ENCODE data around the gene AEN.

The AEN gene, protein sequence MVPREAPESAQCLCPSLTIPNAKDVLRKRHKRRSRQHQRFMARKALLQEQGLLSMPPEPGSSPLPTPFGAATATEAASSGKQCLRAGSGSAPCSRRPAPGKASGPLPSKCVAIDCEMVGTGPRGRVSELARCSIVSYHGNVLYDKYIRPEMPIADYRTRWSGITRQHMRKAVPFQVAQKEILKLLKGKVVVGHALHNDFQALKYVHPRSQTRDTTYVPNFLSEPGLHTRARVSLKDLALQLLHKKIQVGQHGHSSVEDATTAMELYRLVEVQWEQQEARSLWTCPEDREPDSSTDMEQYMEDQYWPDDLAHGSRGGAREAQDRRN

DNA sequence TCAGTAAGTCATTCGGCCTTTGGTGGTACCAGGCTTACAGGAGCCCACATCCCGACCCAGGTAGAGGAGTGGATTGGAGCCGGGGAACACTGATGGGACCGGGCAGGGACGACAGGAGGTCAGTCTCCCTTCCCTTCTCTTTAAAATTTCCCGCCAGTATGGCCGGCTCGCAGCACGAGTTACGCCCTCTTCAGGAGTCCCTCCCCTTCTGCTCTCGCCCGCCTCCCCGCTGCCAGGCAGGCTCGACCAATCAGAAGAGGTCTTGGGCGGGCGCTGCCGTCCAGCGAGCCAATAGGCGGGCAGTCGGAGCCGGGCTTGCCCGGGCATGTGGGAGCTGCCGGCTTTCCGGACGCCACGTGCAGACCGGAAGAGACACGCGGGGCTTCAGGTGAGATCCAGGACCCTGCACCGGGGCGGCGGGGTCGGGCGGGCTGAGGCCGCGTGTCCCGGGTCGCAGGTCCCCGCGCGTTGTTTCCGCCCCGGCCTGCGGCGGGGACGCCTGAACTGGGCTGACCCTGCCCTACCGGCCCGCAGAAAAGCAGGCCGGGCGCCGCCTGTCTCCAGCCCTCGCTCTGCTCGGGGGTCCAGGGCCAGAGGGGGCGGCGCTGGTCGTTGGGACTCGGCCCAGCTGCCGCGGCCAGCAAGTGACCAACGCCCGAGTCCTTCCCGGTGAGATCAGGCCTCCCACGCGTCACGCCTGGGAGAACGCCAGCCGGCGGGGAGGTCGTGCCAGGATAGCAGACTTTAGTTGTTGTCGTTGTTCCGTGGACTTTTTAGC, at the start of gene AEN:
AEN (plus strand) TSS at position 346 of the 778 bp plus-strand sequence. CDS start 4,870 bp downstream, outside the sequence.
- DNase-seq (ENCODE audit: low spot score) = peak; percentile 98

DNA sequence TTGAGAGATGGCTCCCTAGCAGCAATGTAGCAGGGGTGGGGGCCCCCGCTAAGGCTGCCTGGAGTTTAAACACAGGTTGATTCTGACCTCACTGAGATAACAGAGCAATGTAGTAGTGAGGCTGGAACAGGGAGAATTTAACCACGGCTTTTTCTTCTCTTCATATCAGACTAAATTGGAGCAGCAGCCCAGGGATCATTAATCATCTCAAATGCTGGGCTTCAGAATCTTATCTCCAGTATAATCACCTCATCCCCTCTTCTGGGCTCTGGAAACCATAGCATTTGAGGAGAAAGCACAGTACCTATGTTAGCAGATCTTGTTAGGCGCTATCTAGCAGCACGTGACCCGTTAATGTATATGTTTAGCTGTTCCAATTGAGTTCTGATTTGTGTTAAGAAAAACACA, 49.3 kb upstream of the AEN start:
- DNase-seq (ENCODE audit: low spot score) = no peak

DNA sequence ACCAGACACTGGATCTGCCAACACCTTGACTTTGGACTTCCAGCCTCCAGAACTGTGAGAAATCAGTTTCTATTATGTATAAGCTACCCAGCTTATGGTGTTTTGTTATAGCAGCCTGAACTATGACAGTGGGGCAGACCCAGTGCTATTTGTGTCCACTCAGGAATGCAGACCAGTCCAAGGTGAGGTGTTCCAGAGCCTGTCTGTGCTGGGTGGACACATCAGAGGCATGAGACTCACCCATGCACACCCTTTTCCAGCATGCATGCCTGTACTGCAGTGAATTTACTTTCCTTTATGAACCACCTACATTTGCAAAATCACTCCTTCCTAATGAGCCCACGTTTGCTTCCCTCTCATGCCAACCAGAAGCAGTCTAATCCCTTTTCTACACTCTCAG, 47.1 kb upstream of the AEN start:
- DNase-seq (ENCODE audit: low spot score) = no peak

DNA sequence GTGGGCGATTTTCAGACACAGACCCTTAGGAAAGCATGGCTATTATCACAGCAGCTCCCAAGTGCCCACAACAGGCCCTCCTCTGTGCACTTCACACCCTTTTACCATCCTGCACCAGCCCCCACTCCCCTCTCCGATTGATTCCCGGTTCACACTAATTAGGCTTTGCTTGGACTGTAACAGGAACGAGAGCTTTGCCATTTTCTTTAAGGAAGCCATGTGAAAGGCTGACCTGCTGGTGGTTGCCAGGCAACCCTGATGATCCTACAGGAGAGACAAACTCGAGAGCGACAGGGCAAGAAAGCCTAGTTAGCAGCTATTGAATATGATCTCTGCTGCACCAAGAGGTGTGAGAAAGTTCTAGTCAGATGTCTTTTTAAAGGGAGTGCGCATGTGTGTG, 46.5 kb upstream of the AEN start:
- no peak for DNase-seq (ENCODE audit: low spot score)

DNA sequence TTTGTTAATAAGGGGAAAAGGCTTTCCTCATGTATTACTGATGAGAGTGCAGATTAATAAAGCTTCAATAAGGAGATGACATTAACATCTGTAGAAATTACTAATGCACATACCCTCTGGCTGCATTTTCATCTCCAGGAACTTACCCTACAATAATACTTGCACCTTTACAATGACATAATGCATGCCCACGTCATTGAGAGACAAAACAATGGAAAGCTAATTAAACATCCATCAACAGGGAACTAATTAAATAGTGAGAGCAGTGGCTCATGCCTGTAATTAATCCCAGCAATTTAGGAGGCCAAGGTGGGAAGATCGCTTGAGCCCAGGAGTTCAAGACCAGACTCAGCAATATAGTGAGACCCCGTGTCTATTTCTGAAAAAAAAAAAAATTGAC, 41.8 kb upstream of the AEN start:
- no peak for DNase-seq (ENCODE audit: low spot score)

DNA sequence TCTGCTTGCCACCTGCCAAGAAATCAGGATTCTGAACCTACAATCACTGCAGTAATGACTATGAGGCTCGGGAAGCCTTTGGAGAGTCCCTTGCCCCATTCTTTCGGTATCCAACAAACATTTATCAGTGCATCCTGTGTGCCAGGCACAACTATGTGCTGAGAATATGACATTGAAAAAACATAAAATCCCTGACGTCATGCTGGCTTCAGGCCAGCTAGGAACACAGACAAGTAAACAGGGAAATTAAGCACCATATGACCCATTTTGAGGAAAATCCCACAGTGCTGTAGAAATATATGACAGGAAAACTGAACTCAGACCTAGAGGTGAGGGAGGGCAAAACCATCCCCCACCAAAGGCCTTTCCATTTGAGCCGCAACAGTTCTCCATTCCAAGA, 40.6 kb upstream of the AEN start:
- no peak for DNase-seq (ENCODE audit: low spot score)

DNA sequence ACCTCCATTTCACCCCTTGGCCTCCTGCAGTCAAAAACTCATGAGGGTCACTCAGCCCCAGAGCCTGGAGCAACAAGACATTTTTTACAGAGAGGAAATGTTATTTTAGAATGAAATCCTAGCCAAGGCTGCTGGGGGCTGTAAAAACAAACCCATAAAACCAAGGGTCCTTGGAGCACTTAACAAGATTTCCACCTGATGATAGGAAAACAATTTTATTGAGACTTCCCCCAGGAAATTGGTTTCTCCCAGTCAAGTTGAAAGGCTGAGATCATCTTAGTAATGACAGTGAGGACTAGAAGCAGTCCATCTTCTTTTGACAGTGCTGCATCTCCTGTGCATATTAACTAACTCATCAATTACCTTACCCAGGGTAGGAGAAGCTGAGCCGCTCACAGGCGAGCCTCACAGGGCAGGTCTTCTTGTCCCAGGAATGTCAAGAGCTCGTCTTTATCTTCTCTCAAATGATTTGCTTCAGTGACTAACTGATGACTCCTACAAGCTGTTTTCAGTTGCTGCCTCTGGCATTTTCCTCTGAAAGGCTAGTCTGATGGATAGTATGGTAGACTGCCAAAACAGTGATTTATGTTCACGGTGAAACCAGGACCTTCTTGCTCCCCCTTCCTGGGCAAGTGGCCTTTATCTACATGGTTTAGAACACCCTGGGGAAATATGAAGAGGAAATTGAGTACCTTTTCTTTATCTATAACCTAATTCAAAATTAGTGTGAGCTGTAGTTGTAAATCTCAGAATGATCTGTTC, 34.6 kb upstream of the AEN start:
- DNase-seq (ENCODE audit: low spot score) = no peak

DNA sequence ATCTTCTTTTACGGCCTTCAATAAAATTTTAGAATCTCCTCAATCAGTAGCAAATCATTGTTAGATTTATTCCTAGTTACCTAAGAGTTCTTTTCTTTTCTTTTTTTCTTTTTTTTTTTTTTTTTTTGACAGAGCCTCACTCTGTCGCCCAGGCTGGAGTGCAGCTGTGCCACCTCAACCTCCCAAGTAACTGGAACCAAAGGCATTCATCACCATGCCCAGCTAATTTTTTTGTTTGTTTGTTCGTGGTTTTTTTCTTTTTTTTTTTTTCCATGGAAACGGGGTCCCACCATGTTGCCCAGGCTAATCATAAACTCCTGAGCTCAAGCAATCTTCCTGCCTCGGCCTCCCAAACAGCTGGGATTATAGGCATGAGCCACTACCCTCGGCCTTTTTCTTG, 30.4 kb upstream of the AEN start:
- DNase-seq (ENCODE audit: low spot score) = no peak

DNA sequence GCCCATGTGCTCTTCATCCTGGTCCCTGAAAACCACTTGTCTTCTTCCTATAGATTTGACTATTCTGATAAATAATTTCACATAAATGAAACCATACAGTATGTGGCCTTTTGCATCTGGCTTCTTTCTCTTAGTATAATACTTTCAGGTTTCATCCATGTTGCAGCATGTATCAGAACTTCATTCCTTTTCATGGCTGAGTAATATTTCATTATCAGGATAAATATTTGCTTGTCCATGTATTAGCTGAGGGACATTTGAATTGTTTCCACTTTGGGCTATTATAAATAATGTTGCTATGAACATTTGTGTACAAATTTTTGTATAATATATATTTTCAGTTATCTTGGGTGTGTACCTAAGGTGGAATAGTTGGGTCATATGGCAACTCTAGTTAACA, 29.8 kb upstream of the AEN start:
- no peak for DNase-seq (ENCODE audit: low spot score)

DNA sequence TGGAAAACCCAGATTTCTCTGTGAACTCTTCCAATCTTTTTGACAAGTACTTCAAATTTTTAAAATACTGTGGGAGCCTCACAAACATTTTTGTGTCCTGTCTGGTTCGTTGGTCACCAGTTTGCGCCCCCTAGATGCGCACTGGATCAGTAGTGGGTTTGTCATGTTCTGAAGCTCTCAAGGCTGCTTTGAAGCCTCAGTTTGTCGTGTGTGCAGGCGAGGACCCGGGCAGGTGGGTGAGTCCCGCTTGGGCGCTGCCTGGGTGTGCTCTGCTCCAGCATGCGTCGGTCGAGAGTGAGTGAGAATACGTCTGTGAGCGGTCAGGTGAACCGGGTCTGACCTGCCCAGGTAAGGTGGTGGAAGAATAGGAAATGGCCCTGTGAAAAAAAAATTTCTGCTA, 17.3 kb upstream of the AEN start:
- DNase-seq (ENCODE audit: low spot score) = no peak

DNA sequence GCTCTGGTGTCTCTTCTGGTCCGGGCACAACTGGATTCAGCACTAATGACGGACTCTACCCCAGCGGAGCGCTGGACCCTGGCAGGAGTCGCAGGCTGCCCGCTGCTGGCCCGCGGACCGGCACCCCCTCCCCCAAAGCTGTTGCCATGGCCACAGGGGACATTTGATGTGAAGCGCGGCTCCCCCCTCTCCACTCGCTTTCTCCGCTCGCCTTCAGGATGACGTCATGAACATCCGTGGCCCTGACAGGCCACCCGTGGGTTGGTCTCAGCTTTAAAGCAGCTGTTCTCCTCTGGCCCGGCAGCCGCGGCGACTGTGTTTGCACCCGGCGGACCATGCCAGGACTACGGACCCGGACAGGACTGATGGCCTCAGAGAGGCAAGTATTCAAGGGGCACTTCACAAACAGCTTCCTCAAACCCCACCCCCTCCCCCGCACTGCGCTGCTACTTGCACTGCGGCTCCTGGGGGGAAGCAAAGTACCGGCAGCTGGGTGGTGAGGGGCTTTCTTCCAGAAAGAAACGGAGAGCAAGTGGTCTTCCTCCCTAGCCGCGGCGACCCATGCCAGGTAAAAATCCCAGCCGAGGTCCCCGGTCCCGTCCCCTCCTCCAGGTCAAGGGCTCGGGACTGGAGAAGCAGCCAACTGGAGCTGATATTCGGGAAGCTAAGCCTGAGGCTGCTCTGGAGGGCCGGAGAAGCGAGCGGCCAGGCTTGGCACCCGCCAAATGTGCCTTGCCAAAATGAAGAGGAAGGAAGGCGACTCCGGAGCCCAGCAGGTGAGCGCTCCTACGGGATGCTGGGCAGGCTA, 16.6 kb upstream of the AEN start:
- DNase-seq (ENCODE audit: low spot score) = no peak

DNA sequence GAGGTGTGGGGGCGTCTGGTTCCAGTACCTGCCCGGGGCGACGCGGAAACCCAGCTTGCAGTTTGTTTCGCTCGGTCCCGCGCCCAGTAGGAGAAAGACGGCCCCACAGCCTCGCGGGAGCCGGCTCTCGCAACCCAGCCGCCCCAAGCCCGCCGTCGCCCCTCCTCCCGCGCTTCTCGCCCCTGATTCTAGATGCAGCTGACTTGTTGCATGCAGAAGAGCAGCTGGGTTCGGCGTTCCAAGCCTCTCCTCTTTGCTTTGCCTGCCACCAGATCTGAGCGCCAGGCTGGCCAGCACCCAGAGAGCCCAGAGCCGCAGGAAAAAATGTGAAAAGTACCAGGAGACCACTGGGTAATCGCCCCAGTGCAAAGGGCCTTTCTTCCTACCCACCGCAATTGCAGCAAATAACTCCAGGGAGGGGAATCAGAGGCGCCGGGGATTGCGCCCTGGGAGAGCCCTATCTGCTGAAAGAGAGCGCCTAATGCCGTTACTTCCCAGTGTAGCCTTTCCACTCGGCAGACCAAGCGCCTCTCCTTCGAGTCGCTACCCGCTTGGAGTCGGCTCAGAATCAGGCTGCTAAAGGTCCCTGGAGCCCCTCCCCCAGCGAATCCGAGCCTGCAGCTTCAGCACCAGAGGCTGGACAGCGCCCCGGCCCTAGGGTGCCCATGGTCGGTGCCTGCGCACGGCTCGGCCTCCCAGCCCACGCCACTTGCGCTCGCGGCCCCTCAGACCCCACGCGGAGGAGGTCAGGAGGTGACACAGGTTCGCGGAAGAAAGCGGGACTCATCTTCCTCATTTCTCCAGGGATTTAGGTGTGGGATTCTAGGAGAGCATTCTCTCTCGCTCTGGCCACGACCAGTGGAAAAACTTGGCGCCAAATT, 15.7 kb upstream of the AEN start:
- no peak for DNase-seq (ENCODE audit: low spot score)

DNA sequence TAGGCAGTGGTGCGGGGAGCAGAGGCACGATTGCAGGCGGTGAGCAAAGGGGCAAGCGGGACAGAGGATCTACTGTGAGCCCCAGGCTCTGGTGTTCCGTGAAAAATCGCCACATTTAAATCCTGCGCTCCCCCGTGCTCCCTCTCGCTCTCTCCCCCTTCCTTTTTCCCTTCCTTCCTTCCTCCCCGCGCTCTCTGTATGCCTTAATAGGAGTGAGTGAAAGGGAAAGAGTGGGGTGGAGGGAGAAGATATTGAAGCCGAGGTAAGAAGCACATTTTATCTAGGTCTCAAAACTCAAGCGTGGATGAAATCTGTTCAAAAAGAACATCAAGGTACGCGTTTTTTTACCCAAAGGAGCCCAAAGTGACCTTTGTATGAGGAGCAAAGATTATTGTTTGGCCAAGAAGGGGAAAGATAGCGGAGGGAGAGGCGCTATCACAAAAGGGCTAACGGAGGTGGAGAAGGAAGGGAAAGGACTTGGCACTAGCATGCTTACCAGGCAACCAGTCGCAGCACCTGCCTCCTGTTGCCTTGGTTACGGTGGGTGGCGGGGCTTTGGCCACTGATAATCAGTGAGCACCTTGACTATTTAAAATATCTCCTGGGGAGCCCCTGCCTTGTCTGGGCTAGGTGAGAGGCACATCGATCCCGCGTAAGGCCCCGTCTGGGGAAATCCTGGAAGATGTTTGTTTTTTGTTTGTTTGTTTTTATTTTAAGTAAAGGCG, 14.9 kb upstream of the AEN start:
- no peak for DNase-seq (ENCODE audit: low spot score)

DNA sequence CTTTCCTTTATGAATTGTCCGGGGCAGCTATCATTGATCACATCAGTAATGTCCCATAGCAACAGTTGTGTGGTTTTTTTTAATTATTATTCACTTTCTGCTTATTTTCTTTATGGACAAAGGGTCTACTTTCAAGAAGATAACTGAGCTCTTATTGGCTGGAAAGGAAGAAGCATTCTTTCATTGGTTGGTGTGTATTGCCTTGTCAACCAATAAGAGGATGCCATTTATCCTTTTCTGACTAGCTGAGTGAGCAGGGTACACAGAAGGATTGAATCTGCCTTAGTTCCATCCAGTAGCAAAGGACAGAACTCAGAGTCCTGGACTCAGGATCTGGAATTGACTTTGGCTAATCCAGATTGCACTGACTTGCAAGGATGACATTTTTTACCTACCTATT, 13.2 kb upstream of the AEN start:
- no peak for DNase-seq (ENCODE audit: low spot score)

DNA sequence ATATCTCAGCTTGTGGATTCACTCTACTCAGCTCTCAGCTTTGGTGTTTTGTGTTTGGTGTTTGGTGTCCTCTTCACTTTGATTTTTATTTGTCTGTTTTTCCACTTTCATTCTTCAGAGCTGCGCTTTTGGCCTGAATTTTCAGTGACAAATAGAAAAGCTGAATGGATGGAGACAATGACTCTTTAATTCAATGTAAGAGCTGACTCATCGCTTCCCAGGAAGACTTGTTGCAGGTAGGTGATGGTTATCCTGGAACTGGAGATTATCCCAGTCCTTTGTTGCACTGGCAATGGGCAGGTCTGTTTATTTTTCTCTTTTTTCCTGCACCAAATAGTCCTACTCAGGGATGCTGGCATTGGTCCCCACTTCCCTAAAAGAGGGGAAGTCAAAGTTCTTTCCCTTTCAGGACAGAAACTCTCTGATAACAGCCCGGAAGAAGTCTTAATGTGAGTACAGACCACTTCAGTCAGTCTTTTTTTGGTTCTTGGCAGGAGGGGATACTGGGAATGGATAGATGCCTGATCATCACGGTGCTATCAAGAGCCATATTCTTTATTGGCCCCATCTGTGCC, 12.4 kb upstream of the AEN start:
- DNase-seq (ENCODE audit: low spot score) = no peak

DNA sequence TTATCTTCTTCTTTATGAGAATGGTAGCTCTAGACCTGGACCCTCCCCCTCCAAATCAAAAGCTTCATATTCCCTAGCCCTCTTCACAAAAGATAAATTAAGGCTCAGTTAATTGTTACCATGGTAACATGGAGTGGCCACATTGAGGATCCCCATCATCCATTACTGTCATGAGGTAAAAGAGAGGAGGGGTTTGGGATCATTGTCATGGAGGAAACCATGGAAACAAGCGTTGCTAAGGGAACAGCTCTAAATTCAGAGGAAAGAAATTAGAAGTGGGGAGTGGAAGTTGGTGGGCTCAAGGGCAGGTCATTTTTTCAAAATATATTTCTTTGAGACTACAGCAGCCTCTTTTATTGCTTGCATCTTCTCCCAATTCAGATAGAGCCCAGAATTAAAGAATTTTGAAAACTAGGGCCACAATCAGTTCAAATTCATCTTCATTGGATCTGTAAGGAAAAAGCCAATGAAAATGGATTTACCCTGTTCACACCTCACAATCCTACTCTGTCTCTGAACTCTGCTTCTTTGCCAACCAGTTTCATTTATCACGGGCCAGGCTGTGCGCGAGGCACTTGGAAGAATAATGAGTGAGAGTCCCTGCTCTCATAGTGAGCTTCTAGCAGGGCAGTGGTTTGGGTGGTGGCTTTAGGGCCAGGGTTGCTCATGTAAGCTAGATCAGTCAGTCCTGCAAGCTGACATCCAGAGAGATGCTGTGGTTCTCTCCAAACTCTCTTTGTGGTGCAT, 11.6 kb upstream of the AEN start:
- no peak for DNase-seq (ENCODE audit: low spot score)

DNA sequence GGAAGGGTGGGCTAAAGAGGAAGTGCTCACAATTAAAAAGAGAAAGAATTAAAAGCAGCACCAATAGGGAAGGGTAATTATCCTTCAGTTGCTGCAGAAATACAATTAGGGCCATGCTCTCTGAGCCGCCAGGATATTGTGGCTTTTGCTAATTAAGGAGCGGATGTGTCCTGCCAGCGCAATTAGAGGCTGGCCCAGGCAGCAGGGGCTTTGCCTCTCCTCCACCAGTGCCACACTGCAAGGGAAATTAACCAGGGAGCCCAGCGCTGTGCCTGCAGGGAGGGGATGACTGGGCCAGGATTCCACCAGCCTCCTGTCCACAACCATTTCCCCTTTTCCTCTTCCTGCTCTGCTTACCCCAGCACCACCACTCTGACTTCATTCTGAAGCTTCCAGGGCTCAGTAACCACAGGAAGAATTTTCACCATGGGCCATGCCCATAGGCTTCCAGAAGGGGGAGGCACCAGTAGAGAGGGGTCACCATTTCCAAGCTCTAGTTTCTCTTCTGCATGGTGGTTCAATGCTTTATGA, 10.4 kb upstream of the AEN start:
- DNase-seq (ENCODE audit: low spot score) = no peak

DNA sequence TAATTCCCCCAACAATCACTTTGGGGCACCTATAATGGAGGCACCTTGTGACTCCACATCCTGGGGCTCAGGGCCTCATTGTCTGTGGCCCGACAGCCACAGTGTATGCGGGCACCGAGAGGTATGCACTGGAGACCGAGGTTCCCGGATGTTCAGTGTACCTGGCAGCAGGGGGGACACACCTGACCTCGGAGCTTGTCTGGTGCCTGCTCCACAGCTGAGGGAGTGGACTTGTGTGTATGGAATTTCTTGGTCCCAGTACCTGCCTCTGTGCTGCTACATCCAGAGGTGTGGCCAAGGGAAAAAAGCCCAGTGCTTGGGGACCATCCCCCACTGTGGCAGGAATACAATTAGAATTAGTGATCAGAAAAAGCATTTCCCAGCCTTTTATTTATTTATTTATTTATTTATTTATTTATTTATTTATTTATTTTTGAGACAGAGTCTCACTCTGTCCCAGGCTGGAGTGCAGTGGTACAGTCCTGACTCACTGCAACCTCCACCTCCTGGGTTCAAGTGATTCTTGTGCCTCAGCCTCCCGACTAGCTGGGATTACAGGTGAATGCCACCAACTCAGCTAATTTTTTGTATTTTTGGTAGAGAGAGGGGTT, 8.8 kb upstream of the AEN start:
- DNase-seq (ENCODE audit: low spot score) = no peak

Measured in germinal center (tissue), 1 donor.